Fibroblast of villous mesenchyme (primary cell): ENCODE measurements around the gene HNRNPF. TPM values are rescaled to one million over a fixed set of nuclear protein-coding genes. Genes with fewer than 3 reads are reported as not detected.

Source experiments
- DNase-seq: peaks from one replicate; pipeline ENCODE4 v3.0.0-alpha.2; 2010; ENCODE audit warnings: low read depth
- H3K4me3 ChIP-seq: 2 replicates; pipeline ENCODE4 v1.5.1; 2011; ENCODE audit warnings: low read depth, mild to moderate bottlenecking, low read length
- CTCF ChIP-seq: IDR thresholded peaks from 2 replicates; pipeline ENCODE4 v1.5.1; 2012; ENCODE audit warnings: low read depth, mild to moderate bottlenecking, low read length; ENCODE audit not compliant: insufficient read depth
- total RNA-seq: library from RNA; depleted of rRNA; stranded (reverse); fragments of >200 nt; gene quantifications from 2 replicates; pipeline ENCODE4 v1.2.3, GENCODE V29; 2012

Gene HNRNPF
- total RNA-seq, 1 donor: 203 TPM

- no peak overlapping the region for H3K4me3 ChIP-seq
- no peak for DNase-seq
- TF ChIP-seq CTCF: no peak
Measured at GRCh38 chr10:43374194-43374593, 34.8 kb downstream of the HNRNPF start.

GRCh38 chr10:43373461-43373860, 35.5 kb downstream of the HNRNPF start:
- no peak for TF ChIP-seq CTCF
- no peak overlapping the region for H3K4me3 ChIP-seq
- no peak for DNase-seq

DNA sequence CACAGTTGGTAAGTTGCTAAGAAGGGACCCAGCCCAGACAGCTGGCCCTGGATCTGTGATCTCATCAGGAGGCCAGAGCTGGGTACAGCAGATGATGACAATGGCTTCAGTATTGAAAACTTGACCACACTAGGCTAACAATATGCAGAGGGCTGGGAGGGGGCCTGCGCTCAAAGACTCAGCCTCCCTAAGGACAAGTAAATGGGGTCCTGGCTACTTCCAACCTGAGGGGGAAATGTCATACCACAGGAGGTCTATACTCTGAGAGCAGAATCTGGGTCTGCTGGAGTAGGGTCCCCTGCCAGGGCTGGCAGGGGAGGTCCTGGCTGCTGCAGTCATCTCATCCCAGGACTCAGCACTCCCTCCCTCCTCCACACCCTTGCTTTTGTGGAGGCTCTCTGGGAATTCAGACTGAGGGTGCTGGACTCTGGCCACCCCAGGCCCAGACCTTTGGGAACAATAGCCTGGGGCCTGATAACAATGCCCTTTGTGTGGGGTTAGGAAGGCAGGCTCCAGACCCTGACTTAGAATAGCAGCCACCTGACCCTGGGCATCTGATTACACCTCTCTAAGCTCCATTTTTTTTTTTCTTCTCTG, 36.1 kb downstream of the HNRNPF start:
- TF ChIP-seq CTCF: no peak
- H3K4me3 ChIP-seq: no peak overlapping the region
- DNase-seq: no peak

DNA sequence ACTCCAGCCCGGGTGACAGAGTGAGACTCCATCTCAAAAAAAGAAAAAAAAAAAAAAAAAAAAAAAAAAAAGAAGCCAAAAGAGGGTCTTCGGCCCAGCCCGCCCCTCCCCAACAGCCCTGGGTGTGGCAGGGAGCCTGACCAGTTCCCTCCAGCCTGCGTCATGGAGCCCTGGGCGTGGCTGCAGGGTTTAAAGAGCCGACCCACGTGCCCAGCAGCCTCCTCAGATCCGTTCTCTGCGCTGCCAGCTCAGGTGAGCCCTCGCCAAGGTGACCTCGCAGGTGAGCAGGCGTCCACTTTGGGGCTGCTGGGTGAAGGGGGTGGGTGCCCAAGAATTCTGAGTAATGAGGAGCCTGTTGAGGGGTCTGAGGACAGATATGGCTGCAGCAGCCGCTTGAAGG, 37.6 kb downstream of the HNRNPF start, which contains the start of gene FXYD4:
Gene FXYD4 (plus strand): TSS at position 219 of the 400 bp plus-strand sequence. CDS start 2,111 bp downstream, outside the sequence.
- H3K4me3 ChIP-seq: no peak within 1 kb of the TSS
- TF ChIP-seq CTCF: no peak
- no peak for DNase-seq

DNA sequence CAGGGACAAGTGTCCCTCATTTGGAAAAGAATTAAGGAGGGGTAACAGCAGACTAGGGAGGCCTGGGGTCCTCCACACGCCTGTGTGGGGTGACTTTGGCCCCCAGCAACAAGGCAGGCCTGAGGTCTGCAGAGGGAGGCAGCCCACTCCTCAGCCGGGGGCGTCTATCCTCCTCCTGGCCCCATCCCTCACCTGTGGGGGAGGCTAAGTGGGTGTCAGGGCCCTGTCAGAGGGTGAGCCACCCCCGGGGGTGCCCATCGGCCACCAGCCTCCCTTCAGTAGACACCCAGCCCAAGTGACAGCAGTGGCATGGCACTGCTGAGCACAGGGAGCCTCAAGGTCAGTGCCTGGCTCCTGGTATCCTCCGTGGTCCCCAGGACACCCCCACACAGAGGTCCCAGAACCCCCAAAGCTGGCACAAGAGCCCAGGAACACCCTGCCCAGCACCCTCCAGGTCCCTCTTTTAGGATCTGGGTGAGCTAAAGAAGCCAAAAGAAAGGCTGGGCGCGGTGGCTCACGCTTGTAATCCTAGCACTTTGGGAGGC, 38.2 kb downstream of the HNRNPF start:
- no peak for DNase-seq
- TF ChIP-seq CTCF: no peak
- no peak overlapping the region for H3K4me3 ChIP-seq

- TF ChIP-seq CTCF: no peak
- no peak for DNase-seq
- no peak overlapping the region for H3K4me3 ChIP-seq
Measured at GRCh38 chr10:43369921-43370320, 39.1 kb downstream of the HNRNPF start.

DNA sequence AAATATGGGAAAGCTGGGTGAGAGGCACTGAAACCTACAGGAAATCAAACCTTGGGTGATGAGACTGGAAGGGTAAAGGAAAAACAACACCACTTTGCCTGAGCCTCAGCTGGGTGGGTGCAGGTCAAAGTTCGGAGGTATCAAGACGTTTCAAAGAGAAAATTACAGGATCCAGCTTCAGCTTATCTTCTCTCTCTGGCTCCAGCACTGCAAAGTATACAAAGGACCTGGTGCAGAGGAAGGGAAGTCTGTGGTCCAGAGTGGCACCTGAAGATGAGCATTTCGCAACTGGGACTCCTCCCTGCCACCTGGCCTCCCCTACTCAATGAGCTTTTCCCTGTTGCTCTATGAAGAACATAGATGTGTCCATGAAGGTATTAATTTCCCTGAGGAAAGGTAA, 44.0 kb downstream of the HNRNPF start:
- H3K4me3 ChIP-seq: no peak overlapping the region
- no peak for DNase-seq
- no peak for TF ChIP-seq CTCF
